ENCODE data around the gene BANK1. TPM values are rescaled to one million over a fixed set of nuclear protein-coding genes. Genes with fewer than 3 reads are reported as not detected.

The BANK1 gene
- total RNA-seq, 1 experiment from 2014 or later, result 2.4 TPM

DNA sequence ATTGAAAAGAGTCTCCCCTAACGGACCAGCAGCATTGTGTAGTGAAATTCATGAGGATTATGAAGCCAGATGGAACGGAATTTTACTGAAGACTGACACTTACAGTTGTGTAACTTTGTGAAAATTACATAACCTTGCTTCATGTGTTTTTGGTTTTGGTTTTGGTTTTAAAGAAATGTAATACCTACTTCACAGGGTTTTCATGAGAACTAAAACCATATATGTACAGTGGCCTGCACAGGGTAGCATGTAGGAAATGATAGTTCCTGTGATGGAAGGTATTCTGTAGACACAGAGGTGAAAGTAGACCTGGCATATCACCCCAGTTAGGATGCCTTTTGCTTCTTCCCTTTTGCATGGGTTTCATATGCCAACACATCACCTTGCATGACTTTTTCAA lies 247.0 kb downstream of the BANK1 start:
- Histone ChIP-seq H4K20me1 (ENCODE audit: insufficient read depth) (no peaks in the 10 kb centered on the region), H3K4me2 (ENCODE audit: low read length) (no peak overlapping the region), H3K27me3 (ENCODE audit: insufficient read depth, low read length) (no peaks in the 10 kb centered on the region), H3K4me3 (replicated peaks in 1 of 2; ENCODE audit: low read depth in 1 of 2, low read length in 2 of 2) (no peak overlapping the region), H3K36me3 (ENCODE audit: control insufficient read depth in 1 of 2, insufficient read depth in 2 of 2, low read length in 2 of 2) (no peaks in the 10 kb centered on the region), H3K27ac (ENCODE audit: low read depth, low read length) (no peak overlapping the region), H3K9me2 (ENCODE audit: insufficient read depth) (no peaks in the 10 kb centered on the region), H3K9me3 (ENCODE audit: control insufficient read depth in 1 of 2, insufficient read depth in 1 of 2, low read depth in 1 of 2, low read length in 2 of 2) (no peaks in the 10 kb centered on the region), H3K79me2 (ENCODE audit: insufficient read depth, low read length) (no peaks in the 10 kb centered on the region), H2AFZ (ENCODE audit: low read depth, low read length, poor library complexity, severe bottlenecking) (no peak overlapping the region), H3K4me1 (ENCODE audit: control insufficient read depth in 1 of 2, insufficient read depth in 2 of 2, low read length in 2 of 2) (no peaks in the 10 kb centered on the region), H3K9ac (ENCODE audit: low read length) (no peak overlapping the region)
- no TSS peak for BruUV-seq (replicated peaks)
- ChIA-PET POLR2A (no interaction called here), RAD21 (ENCODE audit: low non-redundant PET in 1 of 2, low total read pairs in 2 of 2, uncharacterized antibody in 2 of 2, unreplicated experiment in 2 of 2) (no interaction called here), CTCF (no interaction called here)
- DNase-seq (ENCODE audit: low read depth, low spot score) (no peak), ATAC-seq (no peak)
- intact Hi-C loops (cut with micrococcal nuclease), result no loop called here
- no peak for TF ChIP-seq CBX3 (IDR thresholded peaks at IDR 0.05; ENCODE audit: low read depth)
- TF ChIP-seq SIN3A (IDR thresholded peaks at IDR 0.05; ENCODE audit: low read depth), result no peak
- TF ChIP-seq, protein P1, sequence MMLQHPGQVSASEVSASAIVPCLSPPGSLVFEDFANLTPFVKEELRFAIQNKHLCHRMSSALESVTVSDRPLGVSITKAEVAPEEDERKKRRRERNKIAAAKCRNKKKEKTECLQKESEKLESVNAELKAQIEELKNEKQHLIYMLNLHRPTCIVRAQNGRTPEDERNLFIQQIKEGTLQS (IDR thresholded peaks at IDR 0.05), result no peak
- no peak for TF ChIP-seq SP1 (IDR thresholded peaks at IDR 0.05; ENCODE audit: low read depth)
- TF ChIP-seq, protein P2, sequence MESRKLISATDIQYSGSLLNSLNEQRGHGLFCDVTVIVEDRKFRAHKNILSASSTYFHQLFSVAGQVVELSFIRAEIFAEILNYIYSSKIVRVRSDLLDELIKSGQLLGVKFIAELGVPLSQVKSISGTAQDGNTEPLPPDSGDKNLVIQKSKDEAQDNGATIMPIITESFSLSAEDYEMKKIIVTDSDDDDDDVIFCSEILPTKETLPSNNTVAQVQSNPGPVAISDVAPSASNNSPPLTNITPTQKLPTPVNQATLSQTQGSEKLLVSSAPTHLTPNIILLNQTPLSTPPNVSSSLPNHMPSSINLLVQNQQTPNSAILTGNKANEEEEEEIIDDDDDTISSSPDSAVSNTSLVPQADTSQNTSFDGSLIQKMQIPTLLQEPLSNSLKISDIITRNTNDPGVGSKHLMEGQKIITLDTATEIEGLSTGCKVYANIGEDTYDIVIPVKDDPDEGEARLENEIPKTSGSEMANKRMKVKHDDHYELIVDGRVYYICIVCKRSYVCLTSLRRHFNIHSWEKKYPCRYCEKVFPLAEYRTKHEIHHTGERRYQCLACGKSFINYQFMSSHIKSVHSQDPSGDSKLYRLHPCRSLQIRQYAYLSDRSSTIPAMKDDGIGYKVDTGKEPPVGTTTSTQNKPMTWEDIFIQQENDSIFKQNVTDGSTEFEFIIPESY (IDR thresholded peaks at IDR 0.05; ENCODE audit: extremely low read depth, insufficient replicate concordance, low read length), result no peak
- TF ChIP-seq POLR2AphosphoS5 (IDR thresholded peaks at IDR 0.05; ENCODE audit: low read depth, low read length), result no peak
- TF ChIP-seq TCF7L2 (IDR thresholded peaks at IDR 0.05; ENCODE audit: borderline replicate concordance, extremely low read depth, insufficient read depth, insufficient read length), result no peak
- no peak for TF ChIP-seq EGR1 (IDR thresholded peaks at IDR 0.05; ENCODE audit: low read depth)
- TF ChIP-seq YY1 (IDR thresholded peaks at IDR 0.05; ENCODE audit: extremely low read depth, insufficient replicate concordance, low read depth, low read length), result no peak
- TF ChIP-seq ELF1 (IDR thresholded peaks at IDR 0.05; ENCODE audit: borderline replicate concordance, low read depth), result no peak
- TF ChIP-seq SRF (IDR thresholded peaks at IDR 0.05; ENCODE audit: low read depth), result no peak
- no peak for TF ChIP-seq ZNF274 (IDR thresholded peaks at IDR 0.05; ENCODE audit: low read depth, low read length)

Measured in HCT116 (cell line).